HG03432 (cell line): ENCODE data around the gene DLG2.

ENCODE experiments used
- ATAC-seq: cut with Tn5 transposase; IDR thresholded peaks from one replicate; pipeline ENCODE4 v1.9.1; 2021; ENCODE audit warnings: mild to moderate bottlenecking, moderate library complexity; ENCODE audit not compliant: unreplicated experiment

Gene DLG2

DNA sequence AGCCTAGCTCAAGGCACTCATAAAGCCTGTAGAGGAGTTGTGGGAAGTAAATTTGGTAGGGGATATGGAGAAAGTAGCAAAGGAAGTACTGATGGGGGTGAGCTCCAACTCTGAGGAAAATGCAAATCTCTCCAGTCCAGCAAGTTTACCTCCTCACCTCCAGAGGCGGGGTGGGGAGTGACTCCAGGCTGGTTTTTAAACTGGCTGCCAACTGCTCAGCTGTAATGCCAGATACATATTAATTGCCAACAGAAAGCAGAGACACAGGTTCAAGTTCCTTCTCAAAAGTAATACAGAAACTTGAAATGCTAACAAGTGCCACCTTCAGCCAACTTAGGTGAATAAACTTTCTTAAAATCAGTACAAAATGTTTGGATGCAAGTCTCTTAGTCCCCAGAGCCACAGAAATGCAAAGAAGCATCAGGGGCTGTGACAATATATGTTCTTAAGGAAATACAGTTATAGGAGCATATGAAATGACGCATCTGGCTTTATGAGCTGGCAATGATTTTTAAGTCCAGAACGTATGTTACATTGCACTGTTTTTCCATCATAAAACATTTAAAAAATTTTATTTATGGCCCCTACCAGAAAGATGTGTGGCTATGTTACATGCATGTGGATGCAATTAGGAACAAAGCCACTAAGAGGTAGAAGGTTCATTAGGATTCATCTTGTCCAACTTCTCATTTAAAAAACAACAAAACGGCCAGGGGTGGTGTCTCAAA is 1904.6 kb downstream of the DLG2 start:
- no peak for ATAC-seq

DNA sequence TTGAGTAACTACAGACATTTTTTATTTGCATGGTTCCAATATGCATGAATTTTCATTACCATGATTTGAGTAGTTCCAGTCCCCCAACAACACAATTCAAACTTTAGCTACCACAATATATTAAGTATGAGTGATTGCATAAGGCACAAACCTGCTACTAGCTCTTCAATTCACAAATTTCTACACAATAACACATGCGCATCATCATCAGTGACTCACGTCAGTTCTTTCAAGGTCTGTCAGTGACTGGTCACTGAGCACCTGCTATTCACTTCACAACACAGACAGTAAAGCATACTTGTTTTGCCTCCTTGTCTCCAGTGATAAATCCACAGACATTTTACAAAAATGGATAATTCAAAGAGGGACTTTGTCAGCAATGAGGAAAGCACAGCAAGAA is 1905.9 kb downstream of the DLG2 start:
- no peak for ATAC-seq

GRCh38 chr11:83720675-83721074 is 1906.5 kb downstream of the DLG2 start:
- no peak for ATAC-seq

DNA sequence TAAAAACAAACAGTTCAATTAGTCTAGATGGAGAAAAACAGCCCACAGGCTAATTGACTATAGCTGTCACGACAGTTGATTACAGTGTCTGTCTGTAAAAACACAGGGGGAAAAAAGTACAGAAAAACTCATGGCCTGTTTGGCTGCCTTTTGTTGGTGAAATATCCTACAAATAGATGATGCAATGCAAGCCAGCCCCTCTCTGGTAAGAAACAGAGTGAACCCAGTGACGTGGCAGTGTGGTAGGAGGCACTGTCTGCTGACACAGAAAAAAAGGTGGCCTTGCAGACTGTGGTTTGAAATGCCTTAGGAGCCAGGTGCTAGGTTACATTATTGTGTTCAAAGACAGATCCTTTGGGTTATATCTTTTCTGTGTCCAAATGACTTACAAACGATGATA is 1909.6 kb downstream of the DLG2 start:
- ATAC-seq: no peak

DNA sequence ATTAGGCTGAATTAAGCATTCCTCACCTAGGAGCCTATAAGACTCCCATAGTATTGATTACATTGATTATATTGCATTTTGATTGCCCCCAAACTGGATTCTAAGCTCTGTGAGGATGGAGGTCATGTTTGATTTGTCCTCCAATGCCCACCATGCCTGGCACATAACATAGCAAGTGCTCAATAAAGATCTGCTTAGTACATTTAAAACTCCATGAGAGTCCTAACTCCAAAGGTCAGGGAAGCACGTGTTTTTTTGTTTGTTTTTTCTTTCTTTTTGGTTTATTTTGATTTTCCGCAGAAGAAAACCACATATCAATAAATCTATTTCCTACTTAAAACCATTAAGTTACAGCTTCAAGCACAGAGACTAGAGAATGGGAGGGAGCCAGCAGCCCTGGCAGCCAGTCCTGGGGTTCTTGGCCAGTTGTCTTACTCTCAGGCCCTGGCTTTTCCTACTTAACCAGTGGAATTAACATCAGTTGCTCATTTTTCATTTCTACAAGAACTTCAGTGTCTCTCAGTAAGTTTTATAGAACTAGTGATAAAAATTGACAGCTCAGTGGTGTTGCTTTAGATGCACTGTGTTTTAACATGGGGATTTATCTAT is 1911.1 kb downstream of the DLG2 start:
- no peak for ATAC-seq

GRCh38 chr11:83713708-83714107 is 1913.4 kb downstream of the DLG2 start:
- ATAC-seq: no peak

DNA sequence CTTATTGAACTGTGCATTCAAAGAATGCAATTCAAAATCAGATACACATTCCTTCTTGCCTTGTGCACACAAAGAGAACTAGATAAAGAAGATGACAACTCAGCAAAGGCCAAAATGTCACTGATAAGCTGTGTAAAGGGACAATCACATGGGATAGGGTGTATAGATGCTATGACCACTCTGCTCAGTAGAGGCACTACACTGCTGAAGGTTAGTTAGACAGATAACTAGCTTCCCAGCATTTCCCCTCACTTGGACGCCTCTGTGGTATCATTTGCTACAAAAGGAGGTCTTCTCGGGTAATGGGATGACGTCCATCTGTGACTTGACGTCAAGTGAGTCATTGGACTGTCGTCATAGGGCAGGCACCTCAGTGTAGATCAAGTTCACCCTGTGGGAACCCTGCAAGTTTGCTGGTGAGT is 1916.0 kb downstream of the DLG2 start:
- ATAC-seq: no peak

GRCh38 chr11:83709434-83709833 is 1917.7 kb downstream of the DLG2 start:
- ATAC-seq: no peak

DNA sequence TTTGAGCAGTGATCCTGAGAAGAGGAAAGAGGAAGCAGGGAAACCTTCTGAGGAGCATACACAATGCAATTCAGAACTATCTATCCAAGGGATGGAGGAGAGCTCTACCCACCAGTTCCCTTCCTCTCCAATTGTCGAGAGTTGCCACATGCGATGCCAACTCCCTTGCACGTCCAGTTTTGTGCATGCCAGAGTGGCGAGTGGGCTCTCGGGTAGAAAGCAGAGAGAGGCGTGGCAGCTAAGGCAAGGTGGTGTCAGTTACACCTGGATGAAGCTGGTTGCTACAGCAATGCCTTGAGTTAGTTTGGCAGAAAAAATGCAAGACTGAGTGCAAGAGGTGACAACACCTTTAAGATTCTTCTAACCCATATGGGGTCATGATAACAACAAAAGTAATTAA is 1920.6 kb downstream of the DLG2 start:
- no peak for ATAC-seq

- ATAC-seq: no peak
Observed at GRCh38 chr11:83702796-83703195, 1924.3 kb downstream of the DLG2 start.

- no peak for ATAC-seq
Observed at GRCh38 chr11:83697518-83697917, 1929.6 kb downstream of the DLG2 start.

DNA sequence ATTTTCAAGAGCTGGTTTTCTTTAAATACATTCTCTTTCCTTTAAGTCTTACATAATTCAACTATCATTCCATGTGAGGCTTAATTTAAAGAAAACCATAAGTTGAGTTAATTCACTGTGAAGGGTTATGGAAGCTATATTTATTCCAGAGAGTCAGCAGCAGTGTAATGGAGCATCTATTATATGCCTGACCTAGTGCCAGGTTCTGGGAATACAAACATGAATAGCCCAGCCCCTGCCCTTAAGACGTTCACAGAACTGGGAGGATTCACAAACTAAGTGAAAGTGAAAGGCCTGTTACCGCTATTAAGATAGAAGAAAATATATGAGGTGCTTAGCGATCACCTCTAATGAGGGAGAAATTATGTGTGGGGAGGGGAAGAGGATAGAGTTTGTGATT is 1932.1 kb downstream of the DLG2 start:
- ATAC-seq: no peak

DNA sequence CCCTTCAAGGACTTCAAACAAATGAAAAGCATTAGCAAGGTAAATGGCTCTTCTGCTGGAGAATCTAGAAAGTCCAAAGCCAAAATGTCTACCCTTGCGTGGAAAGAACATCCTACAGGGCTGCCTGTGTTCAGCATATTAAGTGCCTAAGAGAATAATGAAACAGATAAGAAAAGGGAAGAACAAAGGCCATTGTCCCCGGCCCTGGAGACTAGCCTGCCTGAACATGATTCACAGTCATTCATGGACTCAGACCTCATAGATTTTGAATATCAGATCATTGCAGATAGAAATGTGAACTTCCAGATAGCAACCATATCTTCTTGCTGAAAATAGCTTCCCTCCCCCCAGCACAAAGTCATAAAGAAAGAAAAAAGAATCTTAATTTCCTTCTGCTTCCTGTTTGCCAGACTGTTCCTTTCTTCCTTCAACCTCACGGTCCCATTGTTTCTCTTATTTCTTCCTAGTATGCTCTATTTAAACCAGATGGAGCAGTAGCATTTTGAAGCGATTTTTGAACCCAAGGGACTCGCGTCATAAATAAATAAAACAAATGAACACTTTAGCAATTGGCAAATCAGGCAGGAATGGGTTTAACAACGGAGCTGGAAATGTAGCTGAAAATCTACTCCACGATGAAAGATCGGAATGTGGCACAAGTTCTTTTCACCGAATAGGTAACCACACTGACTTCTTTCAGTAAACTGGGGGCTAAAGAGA is 1932.8 kb downstream of the DLG2 start:
- ATAC-seq: no peak

DNA sequence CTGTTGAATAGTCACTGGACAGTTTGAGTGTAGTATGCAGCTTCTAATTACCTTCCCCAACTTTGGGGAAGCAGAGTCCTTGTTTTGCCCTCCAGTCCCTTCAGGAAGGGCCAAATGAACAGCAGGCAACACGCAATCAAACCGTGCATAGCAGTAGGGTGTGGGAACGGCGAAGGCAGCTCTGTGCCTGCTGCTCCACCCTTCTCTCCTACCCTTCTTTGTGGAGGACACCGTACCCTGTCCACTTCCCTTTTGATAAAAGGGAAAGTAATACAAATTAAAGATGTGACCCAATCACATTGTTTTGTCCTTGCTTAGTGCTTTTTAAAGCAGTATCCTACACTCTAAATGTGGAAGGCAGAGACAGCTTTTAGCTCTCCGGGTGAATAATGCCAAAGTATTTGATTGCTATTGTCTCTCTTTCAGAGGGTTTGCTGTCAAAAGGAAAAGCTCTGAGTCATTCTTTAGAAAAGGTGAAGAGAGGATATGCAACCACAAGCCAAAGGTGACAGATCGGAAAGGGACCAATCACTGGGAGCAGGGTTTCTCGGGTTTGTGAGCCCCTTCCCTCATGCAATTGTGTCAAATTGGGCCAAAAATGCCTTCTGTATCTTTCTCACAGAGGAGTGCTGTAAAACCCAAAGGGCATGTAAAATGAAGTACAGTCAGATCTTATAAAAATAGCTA is 1933.7 kb downstream of the DLG2 start:
- no peak for ATAC-seq

- ATAC-seq: no peak
Observed at GRCh38 chr11:83692675-83693074, 1934.5 kb downstream of the DLG2 start.

DNA sequence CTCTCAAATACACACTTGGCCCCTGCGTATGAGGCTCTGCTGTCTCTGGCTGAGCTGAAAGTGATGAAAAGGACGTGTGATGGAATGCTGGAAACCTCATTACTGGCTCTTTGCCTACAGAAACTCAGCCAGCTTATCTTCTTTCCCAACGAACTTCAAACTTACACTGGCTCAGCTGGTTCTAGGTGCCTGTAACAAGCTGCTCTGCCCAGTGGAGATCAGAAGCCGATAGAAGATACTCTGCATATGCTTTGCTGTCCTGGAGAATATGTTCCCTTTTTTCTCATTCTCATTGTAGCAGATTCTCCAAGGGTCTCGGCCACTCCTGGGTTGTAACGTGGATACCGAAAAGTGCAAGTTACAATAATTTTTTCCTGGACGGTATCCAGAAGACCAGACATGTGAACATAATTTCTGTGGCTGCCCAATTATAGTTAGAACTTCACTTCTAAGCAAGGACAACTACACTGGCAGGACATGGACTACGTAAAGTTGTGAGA is 1935.6 kb downstream of the DLG2 start:
- no peak for ATAC-seq

- ATAC-seq: no peak
Observed at GRCh38 chr11:83689144-83689780, 1937.9 kb downstream of the DLG2 start.

DNA sequence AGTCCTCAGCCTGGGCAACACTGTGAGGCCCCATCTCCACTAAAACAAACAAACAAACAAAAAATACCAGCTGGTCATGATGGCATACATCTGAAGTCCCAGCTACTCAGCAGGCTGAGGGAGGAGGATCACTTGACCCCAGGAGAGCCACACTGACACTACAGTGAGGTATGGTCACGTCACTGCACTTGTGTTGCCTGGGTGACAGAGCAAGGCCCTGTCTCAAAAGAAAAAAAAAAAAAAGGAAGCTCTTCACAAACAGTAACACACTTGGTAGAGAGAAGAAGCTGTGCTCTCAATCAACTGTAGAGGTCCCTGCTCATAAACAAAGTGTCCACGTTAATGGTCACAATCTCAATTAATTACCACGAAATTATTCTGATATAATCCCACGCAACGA is 1939.4 kb downstream of the DLG2 start:
- ATAC-seq: no peak

DNA sequence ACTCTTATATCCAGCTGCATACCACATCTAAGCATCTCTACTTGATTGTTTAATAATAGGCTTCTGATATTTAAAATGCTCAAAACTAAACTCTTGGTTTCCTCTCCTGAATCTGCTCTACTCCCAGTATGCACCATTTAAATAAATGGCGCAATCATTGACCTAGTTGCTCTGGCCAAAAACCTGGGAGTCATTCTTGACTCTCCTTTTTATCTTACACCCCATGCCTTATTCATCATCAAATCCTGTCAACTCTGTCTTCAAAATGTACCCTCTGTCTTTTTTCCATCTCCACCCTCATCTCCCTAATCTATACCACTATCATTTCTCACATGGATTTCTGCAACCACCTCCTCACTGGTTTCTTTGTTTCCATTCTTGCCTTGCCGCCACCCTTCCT is 1941.4 kb downstream of the DLG2 start:
- no peak for ATAC-seq

DNA sequence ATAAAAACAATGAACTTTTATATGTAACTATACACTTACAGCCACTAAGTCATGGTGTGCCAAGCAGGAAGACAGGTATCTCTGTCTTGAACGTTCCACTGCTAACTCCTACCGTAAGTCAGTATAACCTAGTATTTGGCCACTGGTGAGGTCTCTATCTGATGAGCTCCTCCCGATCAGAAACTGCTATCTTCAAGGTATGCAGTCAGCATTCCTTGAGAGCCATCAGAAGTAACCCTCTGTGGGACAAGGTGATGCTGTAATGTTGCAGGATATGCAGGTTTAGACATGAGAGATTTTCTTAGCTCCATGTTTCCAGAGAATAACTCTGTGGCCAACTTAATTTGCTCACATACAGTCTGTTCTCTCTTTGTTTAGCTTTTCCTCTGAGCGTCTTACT is 1943.1 kb downstream of the DLG2 start:
- no peak for ATAC-seq

GRCh38 chr11:83682611-83682973 is 1944.6 kb downstream of the DLG2 start:
- peak; percentile 97 for ATAC-seq
